Endothelial cell of umbilical vein (primary cell): ENCODE data around the gene WDR93.

Experiments used
- POLR2AphosphoS5 ChIP-seq: IDR thresholded peaks from 2 replicates; pipeline ENCODE4 v1.6.1; 2012; ENCODE audit warnings: low read depth, mild to moderate bottlenecking, control low read depth, low read length, moderate library complexity; ENCODE audit not compliant: insufficient read depth
- TF ChIP-seq, protein P1 (sequence below), 2 donors: IDR thresholded peaks; 1 replicate in 1 of 2; 2 replicates in 1 of 2; pipeline ENCODE4 v1.5.1; 2011; ENCODE audit warnings: low read length in 2 of 2, mild to moderate bottlenecking in 2 of 2, moderate library complexity in 2 of 2, control low read depth in 1 of 2, inconsistent platforms in 1 of 2, low read depth in 1 of 2; ENCODE audit not compliant: insufficient read depth in 1 of 2; ENCODE audit errors: extremely low read depth in 1 of 2

DNA sequence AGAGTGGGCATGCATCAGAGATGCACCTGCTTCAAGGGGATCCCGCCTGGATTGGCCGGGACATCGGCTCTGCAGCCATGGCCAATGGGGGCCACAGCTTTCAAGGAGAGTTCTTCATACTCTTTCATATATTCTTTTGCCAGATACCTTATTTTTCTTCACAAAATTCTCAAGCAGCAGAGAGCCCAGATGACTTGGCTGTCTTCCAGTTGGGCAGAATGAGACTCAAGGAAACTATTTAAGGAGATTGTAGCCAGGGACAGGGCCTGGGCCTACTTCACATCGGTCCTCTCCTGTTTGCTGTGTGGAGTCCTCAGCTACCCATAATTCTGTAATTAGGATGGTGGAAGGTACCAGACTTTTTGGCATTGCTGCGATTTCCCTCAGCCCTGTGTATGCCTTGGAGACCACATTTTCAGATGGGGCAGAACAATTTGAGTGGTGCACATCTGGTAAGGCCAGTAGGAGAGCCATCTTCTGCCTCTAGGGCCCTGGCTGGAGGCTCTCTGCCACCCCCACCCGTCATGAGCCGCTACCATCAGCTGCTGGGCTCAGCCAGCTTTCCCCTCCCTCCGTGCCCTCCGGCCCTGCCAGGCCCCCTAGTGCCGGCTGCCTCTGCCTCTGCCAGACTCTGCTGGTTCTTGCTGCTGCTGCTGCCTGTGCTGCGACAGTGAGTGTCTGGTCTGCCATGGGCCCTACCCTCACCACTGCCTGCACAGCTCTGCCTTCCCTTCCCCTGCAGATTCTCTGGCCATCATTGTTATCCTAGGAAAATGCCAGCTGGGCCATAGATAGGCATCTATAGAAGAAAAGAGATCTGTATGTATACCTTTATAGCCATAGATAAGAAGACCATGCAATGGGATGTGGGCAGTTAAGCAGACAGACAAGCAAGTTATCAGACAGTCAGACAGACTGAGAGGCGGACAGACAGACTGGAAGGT is 18.1 kb upstream of the WDR93 start:
- no peak for TF ChIP-seq POLR2AphosphoS5
- TF ChIP-seq, protein P1, sequence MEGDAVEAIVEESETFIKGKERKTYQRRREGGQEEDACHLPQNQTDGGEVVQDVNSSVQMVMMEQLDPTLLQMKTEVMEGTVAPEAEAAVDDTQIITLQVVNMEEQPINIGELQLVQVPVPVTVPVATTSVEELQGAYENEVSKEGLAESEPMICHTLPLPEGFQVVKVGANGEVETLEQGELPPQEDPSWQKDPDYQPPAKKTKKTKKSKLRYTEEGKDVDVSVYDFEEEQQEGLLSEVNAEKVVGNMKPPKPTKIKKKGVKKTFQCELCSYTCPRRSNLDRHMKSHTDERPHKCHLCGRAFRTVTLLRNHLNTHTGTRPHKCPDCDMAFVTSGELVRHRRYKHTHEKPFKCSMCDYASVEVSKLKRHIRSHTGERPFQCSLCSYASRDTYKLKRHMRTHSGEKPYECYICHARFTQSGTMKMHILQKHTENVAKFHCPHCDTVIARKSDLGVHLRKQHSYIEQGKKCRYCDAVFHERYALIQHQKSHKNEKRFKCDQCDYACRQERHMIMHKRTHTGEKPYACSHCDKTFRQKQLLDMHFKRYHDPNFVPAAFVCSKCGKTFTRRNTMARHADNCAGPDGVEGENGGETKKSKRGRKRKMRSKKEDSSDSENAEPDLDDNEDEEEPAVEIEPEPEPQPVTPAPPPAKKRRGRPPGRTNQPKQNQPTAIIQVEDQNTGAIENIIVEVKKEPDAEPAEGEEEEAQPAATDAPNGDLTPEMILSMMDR (IDR thresholded peaks at IDR 0.05; ENCODE audit: extremely low read depth in 1 of 2, insufficient read depth in 1 of 2, low read depth in 1 of 2, low read length in 2 of 2): no peak
